NCI-H2196 treated with DMSO at 0.1 percent for 48 hours (cell line): ENCODE results near the gene ACHE.
"Not testable (repeated sequence)": the region's sequence is repeated elsewhere in the genome, so short reads cannot be mapped to it uniquely, and the experiment has no call there.

Experiments used
- DNase-seq: peaks from one replicate; lab custom pipeline; 2025; ENCODE audit not compliant: unreplicated experiment; lab: John Stamatoyannopoulos, UW

Gene ACHE

DNA sequence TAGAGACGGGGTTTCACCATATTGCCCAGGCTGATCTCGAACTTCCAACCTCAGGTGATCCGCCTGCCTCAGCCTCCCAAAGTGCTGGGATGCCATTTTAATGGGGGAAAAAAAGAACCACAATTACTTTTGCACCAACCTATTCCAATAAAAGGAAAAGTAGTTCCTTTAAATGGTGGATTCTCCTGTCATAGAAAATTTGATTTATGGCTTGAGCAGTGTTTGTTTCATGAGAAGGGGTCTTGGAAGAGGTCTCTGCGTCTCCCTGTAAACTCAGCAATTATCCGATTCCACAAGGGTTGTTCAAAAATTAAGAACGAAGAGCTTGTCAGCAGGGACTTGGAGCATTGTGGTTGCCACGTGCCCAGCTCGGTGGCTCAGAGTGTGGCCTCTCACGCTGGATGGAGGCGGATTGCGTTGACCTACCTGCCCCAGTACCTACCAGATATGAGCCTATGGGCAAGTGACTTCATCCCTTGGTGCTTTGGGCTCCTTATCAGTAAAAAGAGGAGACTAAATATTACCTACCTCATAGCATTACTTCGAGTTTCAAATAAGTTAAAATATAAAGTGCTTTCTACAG, 31.3 kb downstream of the ACHE start:
- DNase-seq = no peak

GRCh38 chr7:100863406-100863950, 32.2 kb downstream of the ACHE start:
- peak; percentile 12 for DNase-seq

GRCh38 chr7:100861616-100861985, 34.1 kb downstream of the ACHE start:
- DNase-seq = no peak

- no peak for DNase-seq
Observed at GRCh38 chr7:100860702-100861615, 34.7 kb downstream of the ACHE start.

DNA sequence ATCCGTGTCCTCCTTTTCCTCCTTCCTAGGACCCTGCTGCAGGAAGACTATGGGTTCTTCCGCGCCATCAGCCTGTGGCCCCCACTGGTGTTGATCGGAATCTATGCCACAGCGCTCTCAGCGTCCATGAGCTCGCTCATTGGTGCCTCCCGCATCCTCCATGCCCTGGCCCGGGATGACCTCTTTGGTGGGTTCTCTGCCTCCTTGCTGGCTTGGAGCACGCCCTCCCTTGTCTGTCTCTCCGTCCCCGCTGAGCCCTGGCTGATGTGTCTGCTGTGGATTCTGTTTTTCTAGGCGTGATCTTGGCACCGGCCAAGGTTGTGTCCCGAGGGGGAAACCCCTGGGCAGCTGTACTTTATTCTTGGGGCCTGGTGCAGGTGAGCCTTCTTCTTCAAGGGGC, 35.8 kb downstream of the ACHE start:
- DNase-seq = no peak

DNA sequence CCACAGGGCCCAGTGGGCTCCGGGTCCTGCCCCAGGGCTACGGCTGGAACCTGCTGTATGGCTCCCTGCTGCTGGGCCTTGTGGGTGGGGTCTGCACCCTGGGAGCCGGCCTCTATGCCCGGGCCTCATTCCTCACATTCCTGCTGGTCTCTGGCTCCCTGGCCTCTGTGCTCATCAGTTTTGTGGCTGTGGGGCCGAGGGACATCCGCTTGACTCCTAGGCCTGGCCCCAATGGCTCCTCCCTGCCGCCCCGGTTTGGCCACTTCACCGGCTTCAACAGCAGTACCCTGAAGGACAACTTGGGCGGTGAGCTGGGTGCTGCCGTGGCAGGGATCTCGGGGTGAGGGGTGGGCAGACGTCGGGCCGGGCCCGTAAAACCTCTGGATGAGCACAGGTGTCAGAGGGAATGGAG, 38.8 kb downstream of the ACHE start:
- no peak for DNase-seq

DNA sequence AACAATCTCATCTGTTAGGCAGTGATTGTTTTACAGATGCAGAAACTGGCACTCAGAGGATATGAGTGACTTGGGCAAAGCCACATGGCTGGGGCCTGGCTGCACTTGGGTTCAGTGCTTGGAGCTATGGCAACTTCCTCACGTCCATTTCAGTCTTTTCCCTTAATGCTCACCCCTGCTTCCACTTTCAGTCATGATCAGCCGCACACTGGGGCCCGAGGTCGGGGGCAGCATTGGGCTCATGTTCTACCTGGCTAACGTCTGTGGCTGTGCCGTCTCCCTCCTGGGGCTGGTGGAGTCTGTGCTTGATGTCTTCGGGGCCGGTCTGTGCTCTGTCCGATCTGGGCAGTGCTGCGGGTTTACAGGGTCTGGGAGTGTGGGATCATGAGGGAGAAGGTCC, 40.2 kb downstream of the ACHE start:
- no peak for DNase-seq

- not testable (repeated sequence) for DNase-seq
Observed at GRCh38 chr7:100854899-100855298, 40.8 kb downstream of the ACHE start.

DNA sequence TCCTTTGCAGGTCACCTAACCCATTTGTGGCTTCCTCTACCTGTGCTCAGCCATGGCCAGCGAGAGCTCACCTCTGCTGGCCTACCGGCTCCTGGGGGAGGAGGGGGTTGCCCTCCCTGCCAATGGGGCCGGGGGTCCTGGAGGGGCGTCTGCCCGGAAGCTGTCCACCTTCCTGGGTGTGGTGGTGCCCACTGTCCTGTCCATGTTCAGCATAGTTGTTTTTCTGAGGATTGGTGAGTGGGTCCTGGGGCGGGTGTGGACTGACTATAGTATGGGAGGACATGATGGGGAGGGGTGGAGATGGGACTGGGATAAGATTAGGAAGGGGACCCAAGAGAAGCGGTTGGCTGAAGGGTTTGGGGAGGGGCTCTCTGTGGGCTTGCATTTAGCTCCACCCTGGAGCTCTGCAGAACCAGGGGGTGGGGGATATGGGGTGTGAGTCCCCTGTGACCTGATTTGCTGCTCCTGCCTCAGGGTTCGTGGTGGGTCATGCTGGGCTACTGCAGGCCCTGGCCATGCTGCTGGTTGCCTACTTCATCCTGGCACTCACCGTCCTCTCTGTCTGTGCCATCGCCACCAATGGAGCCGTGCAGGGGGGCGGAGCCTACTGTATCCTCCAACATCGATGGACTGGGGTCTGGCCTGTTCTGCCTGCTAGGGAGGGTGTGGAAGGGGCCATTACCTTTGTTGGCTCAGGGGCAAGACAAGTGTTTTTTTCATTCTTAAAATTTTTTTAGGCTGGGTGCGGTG, 41.4 kb downstream of the ACHE start:
- DNase-seq = no peak

DNA sequence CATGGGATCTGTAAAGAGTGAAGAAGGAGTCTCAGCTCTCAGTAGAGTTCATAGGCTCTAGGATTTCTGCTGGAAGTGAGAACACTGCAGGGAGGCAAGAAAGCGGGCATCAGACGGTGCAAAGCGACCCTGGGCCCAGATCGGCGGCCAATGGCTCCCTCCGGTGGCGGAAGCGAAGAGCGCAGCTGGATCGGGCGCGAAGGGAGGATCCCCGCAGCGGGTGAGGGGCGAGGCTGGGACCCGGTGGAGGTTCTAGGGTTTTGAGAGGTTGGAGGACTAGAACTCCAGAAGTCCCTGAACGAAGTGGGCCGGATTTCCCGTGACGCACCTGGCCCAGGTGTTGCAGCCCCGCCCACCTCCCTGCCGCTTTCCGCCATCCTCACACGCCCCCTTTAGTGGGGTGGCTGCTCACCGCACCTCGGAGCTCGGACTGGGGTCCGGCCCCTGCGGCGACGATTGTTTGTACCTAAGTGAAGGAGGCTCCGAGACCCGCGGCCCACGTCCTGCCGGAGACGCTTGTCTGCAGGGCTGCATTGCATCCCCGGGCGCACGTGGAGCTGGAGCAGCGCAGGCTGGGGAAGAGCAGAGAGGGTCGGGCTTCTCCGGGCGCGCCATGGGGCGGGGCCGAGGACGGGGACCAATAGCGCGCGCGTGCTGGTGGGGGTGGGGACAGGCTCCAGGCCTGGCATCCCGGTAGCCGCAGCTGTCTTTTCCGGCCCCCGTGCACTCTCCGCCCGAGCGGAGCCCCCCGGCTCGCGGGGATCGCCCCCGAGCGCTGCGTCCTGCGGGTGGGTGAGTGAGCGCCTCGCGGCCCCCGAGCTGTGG, 43.4 kb downstream of the ACHE start, which contains the start of gene SLC12A9:
Gene SLC12A9 (plus strand): TSS at position 666 of the 825 bp plus-strand sequence. CDS start 1,485 bp downstream, outside the sequence.
- DNase-seq = peak; percentile 76

GRCh38 chr7:100847360-100847759, 48.3 kb downstream of the ACHE start:
- no peak for DNase-seq

- no peak for DNase-seq
Observed at GRCh38 chr7:100840470-100841100, 55.1 kb downstream of the ACHE start.
